NCI-H1694 (cell line): ENCODE measurements around the gene CCDC175.

Source experiments
- DNase-seq: peaks from one replicate; lab custom pipeline; 2025; lab: John Stamatoyannopoulos, UW

CCDC175 gene

GRCh38 chr14:59540852-59541251 lies 35.8 kb downstream of the CCDC175 start:
- DNase-seq, result no peak

GRCh38 chr14:59538936-59539335 lies 37.7 kb downstream of the CCDC175 start:
- no peak for DNase-seq

GRCh38 chr14:59537476-59537875 lies 39.1 kb downstream of the CCDC175 start:
- no peak for DNase-seq

GRCh38 chr14:59534361-59534987 lies 42.1 kb downstream of the CCDC175 start:
- DNase-seq, result no peak

GRCh38 chr14:59532419-59532818 lies 44.2 kb downstream of the CCDC175 start:
- no peak for DNase-seq

- DNase-seq, result no peak
These were observed 46.3 kb downstream of the CCDC175 start for GRCh38 chr14:59530349-59530748.

- peak; percentile 32 for DNase-seq
These were observed 47.4 kb downstream of the CCDC175 start for GRCh38 chr14:59529189-59529588.

GRCh38 chr14:59520224-59520623 lies 56.4 kb downstream of the CCDC175 start:
- no peak for DNase-seq

GRCh38 chr14:59511916-59512575 lies 64.6 kb downstream of the CCDC175 start:
- peak; percentile 27 for DNase-seq

- no peak for DNase-seq
These were observed 65.6 kb downstream of the CCDC175 start for GRCh38 chr14:59510966-59511365.

- no peak for DNase-seq
These were observed 66.6 kb downstream of the CCDC175 start for GRCh38 chr14:59510001-59510400.

GRCh38 chr14:59509101-59509500 lies 67.5 kb downstream of the CCDC175 start:
- no peak for DNase-seq

- no peak for DNase-seq
These were observed 68.9 kb downstream of the CCDC175 start for GRCh38 chr14:59507752-59508103.

GRCh38 chr14:59507063-59507751 lies 69.4 kb downstream of the CCDC175 start:
- peak; percentile 88 for DNase-seq

GRCh38 chr14:59503256-59503655 lies 73.4 kb downstream of the CCDC175 start:
- no peak for DNase-seq

GRCh38 chr14:59500732-59501131 lies 75.9 kb downstream of the CCDC175 start:
- no peak for DNase-seq

GRCh38 chr14:59492384-59492783 lies 84.2 kb downstream of the CCDC175 start:
- DNase-seq, result no peak

GRCh38 chr14:59490756-59491155 lies 85.9 kb downstream of the CCDC175 start:
- DNase-seq, result no peak

- DNase-seq, result peak; percentile 64
These were observed 91.9 kb downstream of the CCDC175 start for GRCh38 chr14:59484639-59485175.

GRCh38 chr14:59483819-59484638 lies 92.6 kb downstream of the CCDC175 start, which contains the start of the genes JKAMP and L3HYPDH:
TSS of gene JKAMP (plus strand) at chr14:59484517. CDS start at chr14:59484590, 73 bp downstream.
TSS of gene L3HYPDH (minus strand) at chr14:59484408. CDS start at chr14:59484316, 92 bp downstream.
- peak; percentile 97 for DNase-seq

- no peak for DNase-seq
These were observed 93.2 kb downstream of the CCDC175 start for GRCh38 chr14:59483363-59483762.
